ENCODE results near the gene BTC.

DNA sequence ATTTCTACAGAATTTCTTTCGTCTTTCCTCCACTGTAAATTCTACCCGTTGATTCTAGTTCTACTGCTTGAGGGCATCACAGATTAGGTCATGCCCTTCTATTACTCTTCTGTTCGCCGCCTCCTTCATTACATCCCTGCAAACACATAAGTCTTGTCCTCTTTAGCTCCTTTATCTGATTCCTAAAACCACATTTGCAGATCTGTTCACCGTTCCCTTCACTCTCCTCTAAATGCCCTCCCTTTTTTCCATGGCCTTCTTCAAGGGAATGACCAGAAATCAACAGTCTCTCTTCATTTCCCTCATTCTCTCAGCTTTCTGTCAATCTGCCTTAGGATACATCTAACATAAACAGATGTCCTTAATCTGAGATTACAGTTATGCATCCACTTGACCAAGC is 43.1 kb downstream of the BTC start:
- TF ChIP-seq, protein P1, sequence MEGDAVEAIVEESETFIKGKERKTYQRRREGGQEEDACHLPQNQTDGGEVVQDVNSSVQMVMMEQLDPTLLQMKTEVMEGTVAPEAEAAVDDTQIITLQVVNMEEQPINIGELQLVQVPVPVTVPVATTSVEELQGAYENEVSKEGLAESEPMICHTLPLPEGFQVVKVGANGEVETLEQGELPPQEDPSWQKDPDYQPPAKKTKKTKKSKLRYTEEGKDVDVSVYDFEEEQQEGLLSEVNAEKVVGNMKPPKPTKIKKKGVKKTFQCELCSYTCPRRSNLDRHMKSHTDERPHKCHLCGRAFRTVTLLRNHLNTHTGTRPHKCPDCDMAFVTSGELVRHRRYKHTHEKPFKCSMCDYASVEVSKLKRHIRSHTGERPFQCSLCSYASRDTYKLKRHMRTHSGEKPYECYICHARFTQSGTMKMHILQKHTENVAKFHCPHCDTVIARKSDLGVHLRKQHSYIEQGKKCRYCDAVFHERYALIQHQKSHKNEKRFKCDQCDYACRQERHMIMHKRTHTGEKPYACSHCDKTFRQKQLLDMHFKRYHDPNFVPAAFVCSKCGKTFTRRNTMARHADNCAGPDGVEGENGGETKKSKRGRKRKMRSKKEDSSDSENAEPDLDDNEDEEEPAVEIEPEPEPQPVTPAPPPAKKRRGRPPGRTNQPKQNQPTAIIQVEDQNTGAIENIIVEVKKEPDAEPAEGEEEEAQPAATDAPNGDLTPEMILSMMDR (IDR thresholded peaks at IDR 0.05; ENCODE audit: low read depth, low read length, missing input control) = no peak
- TF ChIP-seq GABPA (IDR thresholded peaks at IDR 0.05 in 1 of 2, conservative IDR thresholded peaks at IDR 0.05 in 1 of 2) (no peak), YY1 (IDR thresholded peaks at IDR 0.05) (no peak), JUND (IDR thresholded peaks at IDR 0.05) (no peak), SP1 (IDR thresholded peaks at IDR 0.05) (no peak), FOXA1 (IDR thresholded peaks at IDR 0.05) (no peak), RXRA (IDR thresholded peaks at IDR 0.05) (no peak), RAD21 (IDR thresholded peaks at IDR 0.05) (no peak), TAF1 (conservative IDR thresholded peaks at IDR 0.05) (no peak), EGR1 (IDR thresholded peaks at IDR 0.05; ENCODE audit: low read depth in 2 of 2) (no peak)
- TF ChIP-seq, protein P2, sequence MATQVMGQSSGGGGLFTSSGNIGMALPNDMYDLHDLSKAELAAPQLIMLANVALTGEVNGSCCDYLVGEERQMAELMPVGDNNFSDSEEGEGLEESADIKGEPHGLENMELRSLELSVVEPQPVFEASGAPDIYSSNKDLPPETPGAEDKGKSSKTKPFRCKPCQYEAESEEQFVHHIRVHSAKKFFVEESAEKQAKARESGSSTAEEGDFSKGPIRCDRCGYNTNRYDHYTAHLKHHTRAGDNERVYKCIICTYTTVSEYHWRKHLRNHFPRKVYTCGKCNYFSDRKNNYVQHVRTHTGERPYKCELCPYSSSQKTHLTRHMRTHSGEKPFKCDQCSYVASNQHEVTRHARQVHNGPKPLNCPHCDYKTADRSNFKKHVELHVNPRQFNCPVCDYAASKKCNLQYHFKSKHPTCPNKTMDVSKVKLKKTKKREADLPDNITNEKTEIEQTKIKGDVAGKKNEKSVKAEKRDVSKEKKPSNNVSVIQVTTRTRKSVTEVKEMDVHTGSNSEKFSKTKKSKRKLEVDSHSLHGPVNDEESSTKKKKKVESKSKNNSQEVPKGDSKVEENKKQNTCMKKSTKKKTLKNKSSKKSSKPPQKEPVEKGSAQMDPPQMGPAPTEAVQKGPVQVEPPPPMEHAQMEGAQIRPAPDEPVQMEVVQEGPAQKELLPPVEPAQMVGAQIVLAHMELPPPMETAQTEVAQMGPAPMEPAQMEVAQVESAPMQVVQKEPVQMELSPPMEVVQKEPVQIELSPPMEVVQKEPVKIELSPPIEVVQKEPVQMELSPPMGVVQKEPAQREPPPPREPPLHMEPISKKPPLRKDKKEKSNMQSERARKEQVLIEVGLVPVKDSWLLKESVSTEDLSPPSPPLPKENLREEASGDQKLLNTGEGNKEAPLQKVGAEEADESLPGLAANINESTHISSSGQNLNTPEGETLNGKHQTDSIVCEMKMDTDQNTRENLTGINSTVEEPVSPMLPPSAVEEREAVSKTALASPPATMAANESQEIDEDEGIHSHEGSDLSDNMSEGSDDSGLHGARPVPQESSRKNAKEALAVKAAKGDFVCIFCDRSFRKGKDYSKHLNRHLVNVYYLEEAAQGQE (IDR thresholded peaks at IDR 0.05) = no peak
- TF ChIP-seq, protein P3, sequence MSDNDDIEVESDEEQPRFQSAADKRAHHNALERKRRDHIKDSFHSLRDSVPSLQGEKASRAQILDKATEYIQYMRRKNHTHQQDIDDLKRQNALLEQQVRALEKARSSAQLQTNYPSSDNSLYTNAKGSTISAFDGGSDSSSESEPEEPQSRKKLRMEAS (IDR thresholded peaks at IDR 0.05) = no peak
- TF ChIP-seq, protein P4, sequence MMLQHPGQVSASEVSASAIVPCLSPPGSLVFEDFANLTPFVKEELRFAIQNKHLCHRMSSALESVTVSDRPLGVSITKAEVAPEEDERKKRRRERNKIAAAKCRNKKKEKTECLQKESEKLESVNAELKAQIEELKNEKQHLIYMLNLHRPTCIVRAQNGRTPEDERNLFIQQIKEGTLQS (IDR thresholded peaks at IDR 0.05) = no peak
- TF ChIP-seq, protein P5, sequence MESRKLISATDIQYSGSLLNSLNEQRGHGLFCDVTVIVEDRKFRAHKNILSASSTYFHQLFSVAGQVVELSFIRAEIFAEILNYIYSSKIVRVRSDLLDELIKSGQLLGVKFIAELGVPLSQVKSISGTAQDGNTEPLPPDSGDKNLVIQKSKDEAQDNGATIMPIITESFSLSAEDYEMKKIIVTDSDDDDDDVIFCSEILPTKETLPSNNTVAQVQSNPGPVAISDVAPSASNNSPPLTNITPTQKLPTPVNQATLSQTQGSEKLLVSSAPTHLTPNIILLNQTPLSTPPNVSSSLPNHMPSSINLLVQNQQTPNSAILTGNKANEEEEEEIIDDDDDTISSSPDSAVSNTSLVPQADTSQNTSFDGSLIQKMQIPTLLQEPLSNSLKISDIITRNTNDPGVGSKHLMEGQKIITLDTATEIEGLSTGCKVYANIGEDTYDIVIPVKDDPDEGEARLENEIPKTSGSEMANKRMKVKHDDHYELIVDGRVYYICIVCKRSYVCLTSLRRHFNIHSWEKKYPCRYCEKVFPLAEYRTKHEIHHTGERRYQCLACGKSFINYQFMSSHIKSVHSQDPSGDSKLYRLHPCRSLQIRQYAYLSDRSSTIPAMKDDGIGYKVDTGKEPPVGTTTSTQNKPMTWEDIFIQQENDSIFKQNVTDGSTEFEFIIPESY (IDR thresholded peaks at IDR 0.05) = no peak
